Choroid plexus epithelial cell (primary cell): ENCODE data around the gene SGCD.

Experiments used
- DNase-seq: peaks from one replicate; pipeline ENCODE4 v3.0.0-alpha.2; 2010; ENCODE audit warnings: low read depth
- H3K4me3 ChIP-seq: 2 replicates; pipeline ENCODE4 v1.5.1; 2011; ENCODE audit warnings: low read depth, mild to moderate bottlenecking, control low read depth, low read length, moderate library complexity
- TF ChIP-seq, protein P1 (sequence below): conservative IDR thresholded peaks from 2 replicates; pipeline ENCODE4 v1.5.1; 2011; ENCODE audit warnings: low read depth, mild to moderate bottlenecking, control low read depth, inconsistent platforms, low read length, moderate library complexity

SGCD gene

GRCh38 chr5:156589104-156589945 is 262.4 kb downstream of the SGCD start:
- TF ChIP-seq, protein P1, sequence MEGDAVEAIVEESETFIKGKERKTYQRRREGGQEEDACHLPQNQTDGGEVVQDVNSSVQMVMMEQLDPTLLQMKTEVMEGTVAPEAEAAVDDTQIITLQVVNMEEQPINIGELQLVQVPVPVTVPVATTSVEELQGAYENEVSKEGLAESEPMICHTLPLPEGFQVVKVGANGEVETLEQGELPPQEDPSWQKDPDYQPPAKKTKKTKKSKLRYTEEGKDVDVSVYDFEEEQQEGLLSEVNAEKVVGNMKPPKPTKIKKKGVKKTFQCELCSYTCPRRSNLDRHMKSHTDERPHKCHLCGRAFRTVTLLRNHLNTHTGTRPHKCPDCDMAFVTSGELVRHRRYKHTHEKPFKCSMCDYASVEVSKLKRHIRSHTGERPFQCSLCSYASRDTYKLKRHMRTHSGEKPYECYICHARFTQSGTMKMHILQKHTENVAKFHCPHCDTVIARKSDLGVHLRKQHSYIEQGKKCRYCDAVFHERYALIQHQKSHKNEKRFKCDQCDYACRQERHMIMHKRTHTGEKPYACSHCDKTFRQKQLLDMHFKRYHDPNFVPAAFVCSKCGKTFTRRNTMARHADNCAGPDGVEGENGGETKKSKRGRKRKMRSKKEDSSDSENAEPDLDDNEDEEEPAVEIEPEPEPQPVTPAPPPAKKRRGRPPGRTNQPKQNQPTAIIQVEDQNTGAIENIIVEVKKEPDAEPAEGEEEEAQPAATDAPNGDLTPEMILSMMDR = no peak
- H3K4me3 ChIP-seq = no peak overlapping the region
- no peak for DNase-seq

DNA sequence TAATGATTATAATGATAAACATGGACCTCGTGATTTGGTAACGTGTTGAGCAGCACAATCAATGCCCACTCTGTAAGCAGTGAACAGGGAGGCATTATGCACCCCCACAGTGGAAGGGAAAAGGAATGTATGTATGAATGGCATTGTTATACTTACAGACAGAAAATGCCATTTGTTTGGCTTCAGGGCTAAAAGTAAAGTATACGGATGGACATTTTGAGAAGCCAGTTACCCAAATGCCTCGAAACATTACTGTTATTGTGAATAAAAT is 262.9 kb downstream of the SGCD start:
- DNase-seq = no peak
- H3K4me3 ChIP-seq = no peak overlapping the region
- TF ChIP-seq, protein P1 = no peak

DNA sequence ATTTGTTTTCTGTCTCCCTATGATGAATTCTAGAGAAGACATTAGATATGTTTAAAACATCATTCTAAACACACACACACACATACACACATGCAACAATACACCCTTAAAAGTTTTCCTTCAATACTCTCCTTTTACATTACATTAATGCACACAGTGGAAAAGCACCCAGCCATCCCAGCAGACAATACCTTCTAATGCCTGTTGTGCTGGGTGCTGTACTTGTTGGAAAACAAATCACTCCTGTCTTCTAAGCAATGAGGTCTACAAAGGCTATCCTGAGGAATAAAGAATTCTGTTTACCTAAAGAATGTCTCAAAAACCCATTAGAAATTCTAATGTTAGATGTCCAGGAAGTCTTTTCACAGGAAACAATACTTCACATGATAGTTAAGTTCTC is 264.0 kb downstream of the SGCD start:
- TF ChIP-seq, protein P1 = no peak
- no peak overlapping the region for H3K4me3 ChIP-seq
- DNase-seq = no peak

- H3K4me3 ChIP-seq = no peak overlapping the region
- no peak for DNase-seq
- TF ChIP-seq, protein P1 = no peak
These were observed 264.7 kb downstream of the SGCD start for GRCh38 chr5:156591631-156592030.

GRCh38 chr5:156593546-156593945 is 266.6 kb downstream of the SGCD start:
- TF ChIP-seq, protein P1 = no peak
- DNase-seq = no peak
- no peak overlapping the region for H3K4me3 ChIP-seq

DNA sequence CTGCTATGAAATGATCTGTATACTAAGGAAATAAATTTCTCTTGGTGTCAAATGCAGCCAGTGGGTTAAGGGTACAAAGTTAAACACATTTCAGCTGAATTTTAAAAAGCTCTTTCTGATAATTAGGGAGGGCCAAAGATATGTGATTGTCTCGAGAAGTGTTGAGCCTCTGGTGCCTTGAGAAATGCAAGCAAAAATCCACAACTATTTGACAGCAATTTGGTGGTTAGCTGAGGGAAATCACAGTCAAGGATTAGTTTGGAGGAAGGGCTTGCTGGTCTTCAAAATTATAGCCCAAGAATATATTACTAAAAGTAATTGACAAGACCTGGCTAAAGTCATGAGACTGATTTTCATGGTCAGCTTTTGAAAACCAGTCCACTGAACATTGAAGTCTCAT is 267.4 kb downstream of the SGCD start:
- no peak for DNase-seq
- no peak overlapping the region for H3K4me3 ChIP-seq
- TF ChIP-seq, protein P1 = no peak

DNA sequence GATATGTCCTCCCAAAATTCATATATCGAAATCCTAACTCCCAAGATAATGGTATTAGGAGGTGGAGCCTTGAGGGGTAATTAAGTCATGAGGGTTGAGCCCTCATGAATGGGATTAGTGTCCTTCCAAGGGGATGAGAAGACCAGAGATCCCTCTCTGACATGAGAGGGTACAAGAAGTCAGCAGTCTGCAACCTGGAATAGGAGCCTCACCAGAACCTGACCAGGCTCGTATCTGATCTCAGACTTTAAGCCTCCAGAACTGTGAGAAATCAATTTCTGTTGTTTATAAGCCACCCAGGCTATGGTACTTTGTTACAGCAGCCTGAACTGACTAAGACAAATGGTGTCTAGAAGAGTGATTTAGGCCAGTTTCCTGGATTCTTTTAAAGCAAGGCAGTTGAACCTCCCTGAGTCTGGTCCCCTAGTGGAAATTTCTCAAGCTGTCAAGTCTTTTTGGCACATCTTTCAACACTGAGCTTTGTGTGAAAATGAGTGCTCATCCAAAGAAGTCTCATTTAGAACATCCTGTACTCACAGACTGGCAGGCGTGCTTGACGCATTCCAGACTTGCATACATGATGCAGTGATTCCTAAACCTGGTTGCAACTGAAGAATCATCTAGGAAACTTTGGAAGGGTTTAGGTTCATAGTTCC is 268.3 kb downstream of the SGCD start:
- DNase-seq = no peak
- TF ChIP-seq, protein P1 = no peak
- H3K4me3 ChIP-seq = no peak overlapping the region
